GM21360 (cell line): ENCODE results near the gene VPREB1.
"Not testable (repeated sequence)": the region's sequence is repeated elsewhere in the genome, so short reads cannot be mapped to it uniquely, and the experiment has no call there.

Experiments used
- ATAC-seq: cut with Tn5 transposase; IDR thresholded peaks from one replicate; pipeline ENCODE4 v1.9.1; 2021; ENCODE audit warnings: mild to moderate bottlenecking, moderate library complexity; ENCODE audit not compliant: unreplicated experiment

Gene VPREB1

GRCh38 chr22:22292656-22293055 is 48.1 kb downstream of the VPREB1 start:
- not testable (repeated sequence) for ATAC-seq

DNA sequence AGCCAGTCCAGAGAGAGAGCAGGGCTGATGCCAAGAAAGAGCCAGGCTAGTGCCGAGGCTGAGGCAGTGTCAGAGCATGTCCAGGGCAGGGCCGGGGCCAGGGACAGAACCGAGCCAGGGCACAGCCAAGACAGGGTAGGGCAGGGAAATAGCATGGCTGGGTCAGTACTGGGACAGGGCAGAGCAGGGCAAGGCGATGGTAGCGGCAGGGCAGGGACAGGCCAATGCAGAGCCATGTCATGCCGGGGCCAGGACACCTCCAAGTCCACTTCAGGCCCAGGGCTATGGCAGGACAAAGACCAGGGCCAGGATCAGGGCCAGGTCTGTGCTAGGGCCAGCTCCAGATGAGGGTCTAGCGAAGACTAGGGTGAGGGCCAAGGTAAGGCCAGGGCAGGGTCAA is 48.9 kb downstream of the VPREB1 start:
- ATAC-seq, result not testable (repeated sequence)

- not testable (repeated sequence) for ATAC-seq
Observed at GRCh38 chr22:22294641-22295040, 50.1 kb downstream of the VPREB1 start.
